Chondrocyte (in vitro differentiated cells): Measurements from ENCODE around the gene C10orf120. TPM values are rescaled to one million over a fixed set of nuclear protein-coding genes. Genes with fewer than 3 reads are reported as not detected.

ENCODE experiments used
- DNase-seq: peaks from one replicate; pipeline ENCODE4 v3.0.0; 2021; ENCODE audit warnings: mixed read lengths, low spot score
- H3K27ac Mint-ChIP-seq: one replicate; pipeline ENCODE4 v1.8.0; 2021; ENCODE audit warnings: mild to moderate bottlenecking, moderate library complexity, mixed read lengths; ENCODE audit not compliant: unreplicated experiment
- H3K27me3 Mint-ChIP-seq: 2 replicates; pipeline ENCODE4 v1.8.0; 2021; ENCODE audit warnings: low read depth, mixed read lengths
- H3K36me3 Mint-ChIP-seq: 2 replicates; pipeline ENCODE4 v1.8.0; 2021; ENCODE audit warnings: low read depth, mixed read lengths
- H3K4me1 Mint-ChIP-seq: 2 replicates; pipeline ENCODE4 v1.8.0; 2021; ENCODE audit warnings: low read depth, mild to moderate bottlenecking, mixed read lengths
- H3K4me3 Mint-ChIP-seq: one replicate; pipeline ENCODE4 v1.8.0; 2021; ENCODE audit warnings: mild to moderate bottlenecking, moderate library complexity, mixed read lengths; ENCODE audit not compliant: unreplicated experiment
- H3K9me3 Mint-ChIP-seq: 2 replicates; pipeline ENCODE4 v1.8.0; 2021; ENCODE audit warnings: low read depth, mixed read lengths
- CTCF ChIP-seq: fragments of 200-600 bp; sonication (generic); IDR thresholded peaks from 2 replicates; pipeline ENCODE4 v1.5.0; 2021; ENCODE audit warnings: antibody characterized with exemption, mild to moderate bottlenecking, moderate library complexity
- total RNA-seq: library from RNA; stranded (reverse); gene quantifications from 3 replicates; pipeline ENCODE4 v1.2.1, GENCODE V29; 2021

Gene C10orf120
- total RNA-seq, 1 donor from 2014 or later: not detected

GRCh38 chr10:122706947-122707346 is 7.3 kb upstream of the C10orf120 start:
- no peak for DNase-seq
- no peak for TF ChIP-seq CTCF
- Mint-ChIP-seq H3K27ac (no peak overlapping the region), H3K36me3 (no peaks in the 10 kb centered on the region), H3K4me3 (no peak overlapping the region), H3K4me1 (peaks cover 2% of the 10 kb centered on the region), H3K27me3 (peaks cover 23% of the 10 kb centered on the region), H3K9me3 (no peaks in the 10 kb centered on the region)

GRCh38 chr10:122706467-122706866 is 6.8 kb upstream of the C10orf120 start:
- DNase-seq: no peak
- H3K9me3 Mint-ChIP-seq: no peaks in the 10 kb centered on the region
- no peak overlapping the region for H3K27ac Mint-ChIP-seq
- no peak for TF ChIP-seq CTCF
- no peaks in the 10 kb centered on the region for H3K36me3 Mint-ChIP-seq
- H3K4me3 Mint-ChIP-seq: no peak overlapping the region
- H3K4me1 Mint-ChIP-seq: peaks cover 2% of the 10 kb centered on the region
- H3K27me3 Mint-ChIP-seq: peaks cover 28% of the 10 kb centered on the region

- no peak for DNase-seq
- Mint-ChIP-seq H3K27ac (no peak overlapping the region), H3K9me3 (no peaks in the 10 kb centered on the region), H3K27me3 (peaks cover 26% of the 10 kb centered on the region), H3K36me3 (no peaks in the 10 kb centered on the region), H3K4me1 (peaks cover 2% of the 10 kb centered on the region), H3K4me3 (no peak overlapping the region)
- TF ChIP-seq CTCF: peak; percentile 92
Observed at GRCh38 chr10:122703483-122704448, 4.1 kb upstream of the C10orf120 start.

GRCh38 chr10:122702275-122702674 is 2.6 kb upstream of the C10orf120 start:
- Mint-ChIP-seq H3K27ac (no peak overlapping the region), H3K27me3 (peaks cover 22% of the 10 kb centered on the region), H3K4me3 (no peak overlapping the region), H3K36me3 (no peaks in the 10 kb centered on the region), H3K4me1 (peaks cover 2% of the 10 kb centered on the region), H3K9me3 (no peaks in the 10 kb centered on the region)
- no peak for DNase-seq
- TF ChIP-seq CTCF: no peak

GRCh38 chr10:122701652-122702051 is 2.0 kb upstream of the C10orf120 start:
- Mint-ChIP-seq H3K36me3 (no peaks in the 10 kb centered on the region), H3K4me1 (peaks cover 2% of the 10 kb centered on the region), H3K27ac (no peak overlapping the region), H3K9me3 (no peaks in the 10 kb centered on the region), H3K27me3 (peaks cover 21% of the 10 kb centered on the region), H3K4me3 (no peak overlapping the region)
- TF ChIP-seq CTCF: no peak
- no peak for DNase-seq
